Smooth muscle cell (in vitro differentiated cells): Measurements from ENCODE around the gene HCFC1. TPM values are rescaled to one million over a fixed set of nuclear protein-coding genes. Genes with fewer than 3 reads are reported as not detected.
A peak's percentile ranks its signal among the peaks of the same experiment; 100 is the strongest.

Source experiments
- DNase-seq: peaks from one replicate; lab custom pipeline; 2025; ENCODE audit not compliant: unreplicated experiment; lab: John Stamatoyannopoulos, UW
- H2AFZ ChIP-seq: fragments of 200-600 bp; sonication (generic); 2 replicates; pipeline ENCODE4 v1.6.0; 2016; ENCODE audit warnings: antibody characterized with exemption, low read depth, mild to moderate bottlenecking
- H3F3A ChIP-seq: fragments of 200-600 bp; sonication (generic); 2 replicates; pipeline ENCODE4 v1.6.0; 2017; ENCODE audit warnings: antibody characterized with exemption, low read depth
- H3K27ac ChIP-seq: fragments of 200-600 bp; sonication (generic); 2 replicates; pipeline ENCODE4 v1.5.1; 2016; ENCODE audit warnings: low read depth, mild to moderate bottlenecking
- H3K27me3 ChIP-seq: fragments of 200-600 bp; sonication (generic); 2 replicates; pipeline ENCODE4 v1.6.1; 2016; ENCODE audit warnings: low read depth, mild to moderate bottlenecking
- H3K36me3 ChIP-seq: fragments of 200-600 bp; sonication (generic); 2 replicates; pipeline ENCODE4 v1.5.1; 2016; ENCODE audit warnings: low read depth
- H3K4me1 ChIP-seq: fragments of 200-600 bp; sonication (generic); 2 replicates; pipeline ENCODE4 v1.5.1; 2016; ENCODE audit warnings: low read depth
- H3K4me2 ChIP-seq: fragments of 200-600 bp; sonication (generic); 2 replicates; pipeline ENCODE4 v1.6.0; 2016; ENCODE audit warnings: mild to moderate bottlenecking
- H3K4me3 ChIP-seq: fragments of 200-600 bp; sonication (generic); 2 replicates; pipeline ENCODE4 v1.5.1; 2016; ENCODE audit warnings: mild to moderate bottlenecking
- H3K79me2 ChIP-seq: fragments of 200-600 bp; sonication (generic); 2 replicates; pipeline ENCODE4 v1.6.0; 2016; ENCODE audit warnings: low read depth, mild to moderate bottlenecking
- H3K9ac ChIP-seq: fragments of 200-600 bp; sonication (generic); 2 replicates; pipeline ENCODE4 v1.6.0; 2016; ENCODE audit warnings: low read depth
- H3K9me3 ChIP-seq: fragments of 200-600 bp; sonication (generic); replicated peaks from 2 replicates; pipeline ENCODE4 v1.5.1; 2016; ENCODE audit warnings: low read depth
- H4K20me1 ChIP-seq: fragments of 200-600 bp; sonication (generic); 2 replicates; pipeline ENCODE4 v1.6.0; 2016; ENCODE audit warnings: low read depth
- WGBS: methylation state at CpG from one replicate; pipeline ENCODE4 v1.1.7; 2016; ENCODE audit warnings: low lambda C conversion rate; 5-methylcytosine and 5-hydroxymethylcytosine counted together
- polyA plus RNA-seq: library from polyadenylated mRNA; unstranded; fragments of >200 nt; fragmentation: Nextera tagmentation; extraction: Ambion mirVana; gene quantifications from 2 replicates; pipeline ENCODE4 v1.2.1, GENCODE V29; 2016
- total RNA-seq: library from RNA; depleted of rRNA; stranded (reverse); fragments of >200 nt; gene quantifications from 2 replicates; pipeline ENCODE4 v1.2.3, GENCODE V29; 2014
- TF ChIP-seq, protein P1 (sequence below): fragments of 200-600 bp; sonication (generic); IDR thresholded peaks from 2 replicates; pipeline ENCODE4 v1.5.1; 2017; ENCODE audit warnings: borderline replicate concordance, mild to moderate bottlenecking, antibody characterized with exemption; ENCODE audit not compliant: insufficient read depth, poor library complexity, severe bottlenecking

HCFC1 gene
- total and polyA plus RNA-seq, 2 experiments from 2014 or later = 22.8 to 23.3 TPM

DNA sequence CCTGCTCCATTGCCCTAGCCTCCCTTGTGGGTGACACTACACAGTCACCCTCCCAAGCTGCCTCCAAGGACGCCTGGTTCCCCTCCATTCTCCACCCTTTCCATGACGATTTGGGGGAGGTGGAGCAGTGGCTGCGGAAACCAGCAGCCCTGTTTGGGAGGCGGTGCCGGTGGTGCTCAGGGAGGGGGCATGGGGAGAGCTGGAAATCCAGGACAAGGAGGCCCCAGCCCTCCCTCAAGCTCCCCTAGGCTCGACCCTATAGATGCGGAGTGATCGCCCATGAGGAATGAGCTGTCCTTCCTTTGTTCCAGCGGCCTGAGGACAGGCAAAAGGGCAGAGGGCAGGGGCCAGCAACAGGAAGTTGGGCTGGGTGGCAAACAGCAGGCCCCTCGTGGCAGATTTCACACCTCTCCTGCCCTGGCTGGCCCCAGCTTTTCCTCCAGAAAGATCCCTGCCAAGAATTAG lies 23.6 kb downstream of the HCFC1 start:
- H3F3A ChIP-seq = no peaks in the 10 kb centered on the region
- 70% methylated on average over 10 of the region's 10 CpGs for WGBS

DNA sequence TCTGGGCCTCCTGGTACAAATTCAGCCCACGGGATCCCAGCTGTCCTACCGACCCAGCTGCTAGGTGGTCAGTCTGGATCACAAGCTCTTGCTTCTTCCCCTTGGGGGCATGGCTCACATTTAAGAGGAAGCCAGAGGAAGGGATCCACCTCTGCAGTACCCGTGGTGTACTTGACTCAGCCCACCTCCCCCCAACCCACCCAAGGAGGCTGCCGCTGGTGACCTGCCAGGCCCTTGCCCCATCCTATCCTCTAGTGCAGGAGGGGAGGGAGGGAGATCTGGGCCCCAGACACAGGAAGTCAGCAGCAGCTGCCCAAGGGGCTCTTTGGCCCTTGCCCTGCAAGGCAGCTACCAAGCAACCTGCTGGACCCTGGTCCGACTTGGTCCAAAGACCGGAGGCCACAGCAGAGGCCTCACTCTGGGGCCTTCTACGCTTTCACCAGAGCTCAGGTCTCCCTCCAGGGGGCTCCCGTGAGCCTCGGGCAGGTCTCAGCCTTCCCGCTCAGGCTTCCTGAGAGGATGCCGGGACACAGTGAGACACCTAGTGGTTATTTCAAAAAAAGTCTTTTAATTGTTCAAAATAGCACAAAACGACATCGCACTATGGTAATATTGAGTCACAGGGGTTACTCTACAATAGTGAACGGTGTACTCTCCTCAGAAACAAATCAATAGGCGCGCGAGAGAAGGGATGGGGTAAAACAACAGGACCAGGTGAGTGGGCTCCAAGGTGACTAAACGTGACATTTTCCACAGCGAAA lies 24.4 kb downstream of the HCFC1 start:
- Histone ChIP-seq H2AFZ (no peak overlapping the region), H3F3A (no peaks in the 10 kb centered on the region), H3K27ac (no peak overlapping the region), H3K9ac (no peak overlapping the region), H3K27me3 (no peaks in the 10 kb centered on the region), H3K36me3 (no peaks in the 10 kb centered on the region), H4K20me1 (no peaks in the 10 kb centered on the region), H3K9me3 (no peaks in the 10 kb centered on the region), H3K4me3 (no peak overlapping the region), H3K4me1 (no peaks in the 10 kb centered on the region), H3K79me2 (no peaks in the 10 kb centered on the region), H3K4me2 (no peak overlapping the region)
- TF ChIP-seq, protein P1, sequence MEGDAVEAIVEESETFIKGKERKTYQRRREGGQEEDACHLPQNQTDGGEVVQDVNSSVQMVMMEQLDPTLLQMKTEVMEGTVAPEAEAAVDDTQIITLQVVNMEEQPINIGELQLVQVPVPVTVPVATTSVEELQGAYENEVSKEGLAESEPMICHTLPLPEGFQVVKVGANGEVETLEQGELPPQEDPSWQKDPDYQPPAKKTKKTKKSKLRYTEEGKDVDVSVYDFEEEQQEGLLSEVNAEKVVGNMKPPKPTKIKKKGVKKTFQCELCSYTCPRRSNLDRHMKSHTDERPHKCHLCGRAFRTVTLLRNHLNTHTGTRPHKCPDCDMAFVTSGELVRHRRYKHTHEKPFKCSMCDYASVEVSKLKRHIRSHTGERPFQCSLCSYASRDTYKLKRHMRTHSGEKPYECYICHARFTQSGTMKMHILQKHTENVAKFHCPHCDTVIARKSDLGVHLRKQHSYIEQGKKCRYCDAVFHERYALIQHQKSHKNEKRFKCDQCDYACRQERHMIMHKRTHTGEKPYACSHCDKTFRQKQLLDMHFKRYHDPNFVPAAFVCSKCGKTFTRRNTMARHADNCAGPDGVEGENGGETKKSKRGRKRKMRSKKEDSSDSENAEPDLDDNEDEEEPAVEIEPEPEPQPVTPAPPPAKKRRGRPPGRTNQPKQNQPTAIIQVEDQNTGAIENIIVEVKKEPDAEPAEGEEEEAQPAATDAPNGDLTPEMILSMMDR = peak; percentile 66
- no peak for DNase-seq
- WGBS = 71% methylated on average over 18 of the region's 19 CpGs

More for the DNA sequence above, 23.6 kb downstream of the HCFC1 start:
- Histone ChIP-seq H3K4me2 (no peak overlapping the region), H3K4me3 (no peak overlapping the region), H2AFZ (no peak overlapping the region), H3K9me3 (no peaks in the 10 kb centered on the region), H3K27ac (no peak overlapping the region), H4K20me1 (peaks cover 3% of the 10 kb centered on the region), H3K36me3 (no peaks in the 10 kb centered on the region), H3K79me2 (no peaks in the 10 kb centered on the region), H3K27me3 (no peaks in the 10 kb centered on the region), H3K9ac (no peak overlapping the region), H3K4me1 (no peaks in the 10 kb centered on the region)
- TF ChIP-seq, protein P1 = no peak
- no peak for DNase-seq

DNA sequence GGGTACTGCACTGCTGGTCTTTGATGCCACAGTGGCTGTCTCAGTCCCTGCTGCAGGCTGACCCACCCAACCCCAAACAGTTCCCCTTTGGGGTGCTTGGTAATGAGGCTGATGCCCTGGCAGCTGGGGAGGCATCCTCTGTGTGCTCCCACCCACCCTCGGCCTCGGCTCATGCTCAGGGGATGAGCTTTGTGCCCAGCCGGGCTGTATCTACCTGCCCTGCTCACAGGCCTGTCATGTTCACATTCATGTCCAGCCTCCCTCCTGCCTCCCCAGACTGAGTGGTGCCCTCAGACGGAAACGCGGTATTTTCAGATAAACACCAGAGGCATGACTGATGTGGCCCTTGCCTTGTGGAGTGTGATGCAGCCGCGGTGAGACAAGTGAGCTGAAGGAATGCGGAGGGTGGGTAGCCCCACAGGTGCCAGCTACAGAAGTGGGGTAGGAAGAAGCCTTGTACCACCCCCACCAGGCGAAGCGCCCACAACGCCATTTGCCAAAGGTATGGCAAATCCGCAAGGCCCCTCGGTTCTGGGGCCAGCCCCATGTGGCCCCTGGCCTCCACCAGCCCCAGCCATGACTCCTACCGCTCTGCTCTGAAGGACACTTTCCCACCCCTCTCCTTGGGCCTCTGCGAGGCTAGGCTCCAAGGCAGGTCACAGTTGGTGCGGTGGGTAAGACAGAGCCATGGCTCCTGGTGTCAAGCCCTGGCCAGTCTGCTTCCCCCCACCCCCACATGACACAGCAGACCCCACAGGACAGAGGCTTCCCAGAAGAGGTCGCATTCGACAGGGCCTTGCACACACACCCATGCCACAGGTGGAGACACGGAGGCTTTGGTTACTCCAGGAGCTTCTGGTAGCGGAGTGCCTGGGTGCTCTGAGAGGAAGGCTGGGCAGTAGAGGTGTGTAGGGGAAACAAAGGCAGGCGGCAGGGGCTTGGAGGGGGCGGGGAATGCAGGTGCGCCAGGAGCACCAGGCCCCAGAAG lies 25.4 kb downstream of the HCFC1 start:
- Histone ChIP-seq H2AFZ (no peak overlapping the region), H3K27ac (no peak overlapping the region), H3K36me3 (no peaks in the 10 kb centered on the region), H3K79me2 (no peaks in the 10 kb centered on the region), H3K4me1 (no peaks in the 10 kb centered on the region), H3K4me2 (no peak overlapping the region), H3K9me3 (no peaks in the 10 kb centered on the region), H3K4me3 (no peak overlapping the region), H4K20me1 (no peaks in the 10 kb centered on the region), H3F3A (no peaks in the 10 kb centered on the region), H3K27me3 (no peaks in the 10 kb centered on the region), H3K9ac (no peak overlapping the region)
- WGBS = 90% methylated on average over 23 of the region's 24 CpGs
- DNase-seq = no peak
- TF ChIP-seq, protein P1 = no peak
